GM18511 (cell line): ENCODE results near the gene ITGA7.

Experiments used
- ATAC-seq: cut with Tn5 transposase; IDR thresholded peaks from one replicate; pipeline ENCODE4 v1.9.1; 2021; ENCODE audit warnings: mild to moderate bottlenecking, moderate library complexity; ENCODE audit not compliant: unreplicated experiment

Gene ITGA7

DNA sequence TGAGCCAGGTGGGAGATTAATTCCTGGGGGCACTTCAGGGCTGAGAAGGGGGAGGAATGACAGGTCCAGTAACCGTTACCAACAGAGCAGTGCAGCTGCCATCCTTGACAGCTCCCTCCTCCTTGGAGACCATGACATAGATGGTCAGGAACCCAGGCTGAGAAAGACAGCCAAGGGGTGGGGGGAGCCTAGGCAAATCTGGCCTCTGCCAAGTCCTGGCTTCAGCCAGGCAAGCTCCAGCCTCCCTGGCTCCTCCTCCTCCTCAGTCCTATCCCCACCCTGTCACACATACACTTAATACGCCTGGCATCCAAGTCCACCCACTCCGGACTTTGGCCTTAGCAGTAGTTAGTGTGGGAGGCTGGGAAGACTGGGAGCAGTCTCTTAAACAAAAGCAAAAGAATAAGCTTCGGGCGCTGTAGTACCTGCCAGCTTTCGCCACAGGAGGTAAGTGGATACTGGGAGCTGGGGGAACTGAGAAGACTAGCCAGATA is 12.4 kb upstream of the ITGA7 start, which contains the start of gene RDH5:
RDH5 (plus strand) TSS at position 323 of the 494 bp plus-strand sequence. CDS start 792 bp downstream, outside the sequence.
- no peak for ATAC-seq

DNA sequence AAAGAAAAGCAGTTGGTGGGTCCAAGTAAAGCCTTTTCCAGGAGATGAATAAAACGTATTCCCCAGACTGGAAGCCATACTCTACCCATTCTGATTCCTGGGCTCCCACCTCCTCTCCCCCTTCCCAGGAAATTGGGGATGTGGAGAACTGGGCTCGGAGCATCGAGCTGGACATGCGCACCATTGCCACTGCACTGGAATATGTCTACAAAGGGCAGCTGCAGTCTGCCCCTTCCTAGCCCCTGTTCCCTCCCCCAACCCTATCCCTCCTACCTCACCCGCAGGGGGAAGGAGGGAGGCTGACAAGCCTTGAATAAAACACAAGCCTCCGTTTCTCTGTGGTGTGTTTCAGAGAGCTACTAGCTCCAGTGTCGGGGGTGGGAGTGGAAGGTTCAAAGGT is 11.7 kb upstream of the ITGA7 start:
- ATAC-seq: no peak

DNA sequence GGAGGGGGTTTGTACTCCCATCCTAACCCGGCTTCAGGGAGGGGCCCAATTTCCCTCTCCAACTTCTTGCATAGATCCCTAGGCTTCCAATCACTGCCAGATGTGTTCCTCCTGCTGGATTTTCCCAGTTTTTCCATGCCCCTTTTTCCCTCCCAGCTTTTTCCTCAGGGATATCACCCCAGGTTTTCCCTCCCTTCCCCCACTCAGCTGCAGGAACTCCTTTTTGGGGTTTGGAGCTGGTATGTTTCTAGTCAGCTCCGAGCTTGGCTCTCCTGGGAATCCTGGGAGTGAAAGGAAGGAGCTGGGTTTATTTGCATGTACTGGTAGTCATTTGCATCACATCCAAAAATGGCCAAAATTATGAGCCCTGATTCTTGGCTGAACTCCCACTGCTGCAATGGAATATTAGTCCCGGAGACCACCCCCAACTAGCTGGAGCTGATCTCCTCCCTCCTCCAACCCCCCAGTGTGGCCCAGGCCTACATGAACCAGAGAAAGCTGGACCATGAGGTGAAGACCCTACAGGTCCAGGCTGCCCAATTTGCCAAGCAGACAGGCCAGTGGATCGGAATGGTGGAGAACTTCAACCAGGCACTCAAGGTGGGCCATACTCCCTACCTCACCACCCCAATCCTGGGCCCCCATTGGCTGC is 11.0 kb upstream of the ITGA7 start:
- no peak for ATAC-seq

- ATAC-seq: no peak
Measured at GRCh38 chr12:55718015-55718414, 10.3 kb upstream of the ITGA7 start.

DNA sequence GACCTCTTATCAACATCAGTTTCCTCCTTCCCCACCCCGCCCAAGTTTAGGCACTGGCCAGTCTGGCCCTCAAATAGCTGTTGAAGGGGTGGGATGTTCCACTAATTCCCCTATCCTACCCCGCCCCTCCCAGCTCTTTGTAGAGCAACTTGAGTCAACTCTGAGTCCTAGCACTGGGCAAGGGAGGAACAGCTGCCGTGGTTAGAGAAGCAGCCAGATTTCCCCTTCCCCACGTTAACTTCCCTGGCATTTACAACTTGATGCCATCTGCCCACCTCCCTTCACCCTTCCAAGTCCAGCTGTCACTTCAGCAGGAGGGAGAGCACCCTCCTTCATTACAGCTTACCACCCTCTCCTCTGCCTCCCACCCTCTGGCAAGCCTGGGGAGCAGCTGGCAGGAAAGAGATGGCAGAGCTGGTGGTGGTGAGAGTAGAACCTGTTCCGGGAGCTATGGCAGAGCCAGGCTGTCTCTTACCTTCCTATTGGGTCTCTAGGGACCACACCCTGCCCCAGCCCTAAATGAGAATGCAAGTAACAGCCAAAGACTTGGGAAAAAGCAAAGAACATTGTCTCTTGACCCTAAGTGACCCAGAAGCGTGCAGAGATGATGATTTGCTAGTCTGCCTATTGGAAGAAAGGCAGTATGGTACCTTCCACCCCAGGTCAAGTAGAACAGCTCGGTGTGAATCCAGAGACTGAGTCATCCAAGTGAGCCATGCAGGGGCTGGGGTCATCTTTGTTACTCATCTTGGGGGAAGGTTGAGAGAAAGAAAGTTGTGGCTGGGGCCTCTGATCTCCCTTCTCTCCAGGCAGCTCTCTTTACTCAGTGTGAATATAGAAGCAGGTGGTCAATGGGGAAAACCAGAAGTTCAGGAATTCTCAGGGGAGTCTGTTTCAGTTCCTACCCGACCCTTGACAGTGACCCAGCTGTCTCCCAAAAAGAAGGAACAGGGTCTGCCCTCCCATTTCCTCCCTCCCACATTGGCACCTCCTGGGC is 9.6 kb upstream of the ITGA7 start:
- ATAC-seq: no peak

DNA sequence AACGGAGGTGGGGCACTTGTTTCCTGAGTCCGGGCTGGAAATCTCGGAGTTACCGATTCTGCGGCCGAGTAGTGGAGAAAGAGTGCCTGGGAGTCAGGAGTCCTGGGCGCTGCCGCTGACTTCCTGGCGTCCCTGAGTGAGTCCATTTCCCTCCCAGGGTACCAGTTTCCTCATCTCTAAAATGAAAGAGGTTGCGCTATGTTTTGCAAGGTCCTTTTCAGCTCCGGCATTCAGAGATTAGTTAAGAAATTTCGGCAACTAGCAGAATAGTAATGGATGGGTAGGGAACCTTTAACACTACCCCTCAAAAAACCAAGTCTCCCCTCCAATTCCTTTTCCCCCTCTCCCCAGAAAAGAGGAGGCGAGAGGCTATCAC is 8.9 kb upstream of the ITGA7 start:
- peak; percentile 35 for ATAC-seq

- ATAC-seq: peak; percentile 96
Measured at GRCh38 chr12:55715833-55716581, 8.3 kb upstream of the ITGA7 start, which contains the start of gene BLOC1S1. BLOC1S1 (plus strand) TSS chr12:55716046; CDS start chr12:55716052, 6 bp downstream.

- ATAC-seq: no peak
Measured at GRCh38 chr12:55715169-55715764, 7.6 kb upstream of the ITGA7 start.

DNA sequence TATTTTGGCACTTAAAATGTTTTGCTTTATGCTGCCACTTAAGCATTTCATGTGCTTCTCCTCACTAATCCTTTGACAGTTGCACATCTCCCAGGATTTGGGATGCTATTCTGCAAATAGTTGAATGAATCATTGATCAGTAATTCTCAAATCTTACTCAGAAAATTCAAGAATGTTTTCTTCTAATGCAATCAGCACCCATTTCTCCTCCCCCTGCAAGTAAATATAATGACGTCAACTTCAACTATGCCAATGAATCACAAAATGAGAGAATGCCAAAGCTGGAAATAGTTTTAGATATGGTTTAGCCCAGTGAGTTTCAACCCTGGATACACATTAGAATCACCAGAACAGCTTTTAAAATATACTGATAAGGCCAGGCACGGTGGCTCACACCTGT is 6.0 kb upstream of the ITGA7 start:
- ATAC-seq: no peak

DNA sequence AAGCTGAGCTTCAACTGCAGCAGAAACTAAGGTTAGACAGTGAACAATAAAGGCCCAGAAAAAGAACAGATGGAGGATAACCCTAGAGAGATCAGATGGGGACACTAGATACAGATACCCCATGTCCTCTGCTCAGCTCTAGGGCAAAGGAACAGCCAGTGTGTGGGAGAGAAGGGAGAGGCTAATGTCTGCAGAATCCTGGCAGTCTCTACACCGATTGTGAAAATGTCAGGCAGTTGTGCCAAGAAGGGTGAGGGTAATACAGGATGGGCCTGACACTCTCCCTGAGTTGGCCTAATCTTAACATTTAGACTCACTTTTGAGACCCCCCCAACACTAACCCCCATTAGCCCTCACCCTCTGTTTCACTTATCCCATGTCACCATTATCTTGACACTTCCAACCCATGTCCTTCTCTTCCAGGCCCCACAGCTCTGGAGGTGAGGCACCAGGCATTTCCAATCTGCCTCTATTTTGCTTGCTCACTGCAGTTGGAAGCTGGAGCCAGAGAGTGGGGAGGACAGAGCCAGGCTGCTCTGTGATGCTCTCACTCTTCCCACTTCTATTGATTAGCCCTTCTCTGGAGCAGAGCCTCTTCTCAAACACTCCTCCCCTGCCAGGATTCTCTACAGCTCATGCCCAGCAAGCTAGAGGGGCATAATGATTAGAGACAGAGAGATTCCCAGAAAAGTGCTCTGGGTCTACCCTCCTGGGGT is 5.2 kb upstream of the ITGA7 start:
- no peak for ATAC-seq

GRCh38 chr12:55711786-55712553 is 4.3 kb upstream of the ITGA7 start:
- ATAC-seq: no peak

- ATAC-seq: no peak
Measured at GRCh38 chr12:55708695-55709233, 1.1 kb upstream of the ITGA7 start.

GRCh38 chr12:55707219-55707671 is 459 bp downstream of the ITGA7 start:
- ATAC-seq: no peak

GRCh38 chr12:55706568-55707218 is 1.0 kb downstream of the ITGA7 start:
- ATAC-seq: no peak

GRCh38 chr12:55705782-55706402 is 1.8 kb downstream of the ITGA7 start:
- no peak for ATAC-seq

DNA sequence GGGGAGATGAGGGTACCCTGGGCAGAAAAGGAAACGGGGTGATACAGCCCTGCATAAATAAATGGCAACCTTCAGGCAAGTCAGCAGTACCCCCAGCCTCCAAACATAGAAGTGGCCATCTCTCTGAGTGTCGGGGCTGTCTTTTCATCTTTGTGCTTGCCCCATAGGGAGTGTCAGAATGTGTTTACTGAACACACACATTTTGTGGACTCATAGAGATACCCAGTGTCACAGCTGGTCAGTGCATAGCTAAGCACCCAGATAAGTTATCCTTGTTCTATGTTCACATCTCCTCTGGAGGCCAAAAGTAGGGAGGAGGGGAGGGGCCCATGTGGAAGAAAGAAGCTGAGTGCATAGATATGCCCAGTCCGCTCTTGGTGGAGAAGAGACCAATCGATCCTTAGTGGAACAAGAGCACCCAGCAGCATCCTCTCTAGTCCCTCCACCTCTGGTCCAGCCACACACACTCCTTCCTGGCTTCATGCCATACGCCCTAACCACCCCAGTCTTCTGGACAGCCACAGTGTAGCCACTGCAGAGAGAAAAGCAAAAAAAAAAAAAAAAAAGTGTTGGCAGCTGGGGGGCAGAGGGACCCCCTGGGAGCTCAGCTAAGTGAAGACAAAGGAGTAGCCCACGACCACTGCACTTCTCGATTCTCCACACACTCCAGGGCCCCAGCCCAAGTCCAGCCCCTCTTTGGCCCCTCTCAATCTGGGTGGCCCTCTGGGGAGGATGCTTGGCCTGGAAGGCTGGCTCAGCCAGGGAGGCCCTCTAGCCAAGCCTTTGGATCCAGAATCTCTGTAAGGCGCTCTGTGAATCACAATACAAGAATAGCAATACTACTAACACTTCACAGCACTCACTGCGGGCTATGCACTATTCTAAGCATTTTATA is 2.6 kb downstream of the ITGA7 start:
- ATAC-seq: no peak
